ENCODE data around the gene COL23A1.

COL23A1 gene

DNA sequence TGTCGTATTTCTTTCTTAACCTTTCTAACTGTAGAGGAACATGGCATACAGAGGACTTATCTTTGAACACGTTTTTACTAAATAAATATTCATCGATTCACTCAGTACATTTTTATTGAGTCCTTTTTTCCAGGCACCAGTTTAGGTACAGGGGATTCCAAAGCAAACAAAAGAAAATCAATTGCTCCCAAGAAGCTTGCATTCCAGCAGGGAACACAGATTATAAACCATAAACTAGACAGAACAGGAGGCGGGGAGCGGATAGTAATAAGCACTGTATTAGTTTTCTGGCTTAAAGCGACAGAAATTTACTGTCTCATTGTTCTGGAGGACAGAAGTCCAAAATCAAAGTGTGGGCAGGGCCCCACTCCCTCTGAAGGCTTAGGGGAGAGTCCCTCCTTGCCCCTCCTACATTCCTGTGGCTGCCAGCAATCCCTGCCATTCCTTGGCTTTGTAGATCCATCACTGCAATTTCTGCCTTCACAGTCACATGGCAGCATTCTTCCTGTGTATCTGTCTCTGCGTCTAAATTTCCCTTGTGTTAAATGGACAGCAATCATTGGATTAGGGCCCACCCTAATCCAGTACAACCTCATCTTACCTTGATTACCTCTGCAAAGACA, 115.5 kb downstream of the COL23A1 start:
- DNase-seq (ENCODE audit: low spot score) = no peak

GRCh38 chr5:178473854-178474253, 116.3 kb downstream of the COL23A1 start:
- DNase-seq (ENCODE audit: low spot score) = no peak

- no peak for DNase-seq (ENCODE audit: low spot score)
These were observed 118.1 kb downstream of the COL23A1 start for GRCh38 chr5:178472138-178472537.

GRCh38 chr5:178471711-178472110, 118.5 kb downstream of the COL23A1 start:
- DNase-seq (ENCODE audit: low spot score) = no peak

- no peak for DNase-seq (ENCODE audit: low spot score)
These were observed 119.5 kb downstream of the COL23A1 start for GRCh38 chr5:178470760-178471025.

DNA sequence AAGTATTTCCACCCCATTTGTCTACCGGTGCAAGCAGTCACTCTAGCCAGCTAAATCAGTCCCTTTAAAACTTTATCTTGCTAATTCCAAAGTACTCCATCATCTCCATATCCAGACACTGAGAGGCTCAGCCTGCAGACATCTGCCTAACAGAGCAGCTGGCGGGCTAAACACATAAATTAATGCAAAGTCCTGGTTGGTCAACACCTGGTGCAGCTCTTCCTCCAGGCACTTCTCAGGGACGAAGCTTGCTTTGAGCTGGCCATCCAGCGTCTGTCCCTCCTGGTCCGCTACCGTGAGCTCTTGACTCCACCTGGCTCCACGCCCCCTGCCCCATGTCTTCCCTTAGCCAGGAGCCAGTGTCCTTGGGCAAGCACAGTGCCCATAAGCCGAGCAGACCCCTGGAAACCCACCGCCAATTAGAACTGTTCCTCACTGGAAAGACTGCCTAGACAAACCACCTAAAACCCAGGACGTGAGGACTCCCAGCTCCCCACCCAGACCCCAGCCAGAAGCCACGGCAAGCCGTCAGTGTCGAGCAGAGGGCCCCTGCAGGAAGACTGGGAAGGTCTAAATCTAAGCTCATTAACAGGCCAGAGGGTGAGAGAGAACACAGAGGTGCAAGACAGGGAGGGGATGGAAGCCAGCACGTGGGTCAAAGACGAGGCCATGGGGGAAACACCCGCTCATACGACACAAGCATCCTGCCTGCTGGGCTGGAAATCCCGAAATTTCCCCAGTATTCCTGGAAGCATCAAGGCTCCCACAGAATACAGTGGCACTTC, 120.0 kb downstream of the COL23A1 start:
- DNase-seq (ENCODE audit: low spot score) = no peak

GRCh38 chr5:178469011-178469974, 120.9 kb downstream of the COL23A1 start:
- no peak for DNase-seq (ENCODE audit: low spot score)

- DNase-seq (ENCODE audit: low spot score) = no peak
These were observed 122.0 kb downstream of the COL23A1 start for GRCh38 chr5:178468196-178468685.

- DNase-seq (ENCODE audit: low spot score) = no peak
These were observed 122.5 kb downstream of the COL23A1 start for GRCh38 chr5:178467568-178468195.

DNA sequence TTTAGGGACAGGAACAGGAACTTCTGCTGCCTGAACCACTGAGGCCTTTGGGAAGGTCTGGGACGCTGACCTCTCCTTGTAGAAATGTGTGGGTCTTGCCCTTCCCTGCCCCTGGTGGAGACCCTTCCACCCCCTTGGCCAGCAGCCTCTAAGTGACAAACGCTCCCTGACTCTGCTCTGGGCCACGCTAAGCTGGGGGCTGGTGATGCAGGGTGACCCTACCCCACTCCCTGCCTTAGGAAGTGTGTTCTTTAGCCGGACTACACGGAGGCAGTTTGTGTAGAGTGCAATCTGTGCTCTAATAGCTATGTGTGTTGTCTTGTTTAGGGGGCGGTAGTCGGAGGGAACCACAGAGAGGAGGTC, 123.0 kb downstream of the COL23A1 start:
- no peak for DNase-seq (ENCODE audit: low spot score)

DNA sequence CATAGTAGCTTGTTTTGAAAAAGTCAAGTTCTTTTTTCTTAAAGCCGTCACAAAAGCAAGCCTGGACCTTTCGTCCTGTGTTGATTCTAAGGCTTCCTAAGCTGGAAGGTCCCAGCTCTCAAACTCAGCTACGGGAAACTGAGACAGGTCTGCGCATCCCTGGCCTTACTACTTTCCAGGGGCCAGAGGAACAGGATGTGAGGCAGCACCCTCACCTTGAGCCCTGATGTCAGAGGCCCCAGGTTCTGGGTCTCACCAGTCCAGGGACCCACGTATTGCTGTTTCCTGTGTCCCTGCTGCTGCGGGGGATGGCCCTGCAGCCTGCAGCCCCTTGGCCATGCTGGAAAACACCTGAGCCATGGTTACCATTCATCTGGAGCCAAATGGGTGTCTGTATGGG, 123.9 kb downstream of the COL23A1 start:
- DNase-seq (ENCODE audit: low spot score) = no peak

GRCh38 chr5:178465861-178466288, 124.3 kb downstream of the COL23A1 start:
- no peak for DNase-seq (ENCODE audit: low spot score)

GRCh38 chr5:178465228-178465860, 124.8 kb downstream of the COL23A1 start:
- no peak for DNase-seq (ENCODE audit: low spot score)

- no peak for DNase-seq (ENCODE audit: low spot score)
These were observed 125.7 kb downstream of the COL23A1 start for GRCh38 chr5:178464431-178465048.

GRCh38 chr5:178463321-178464155, 126.7 kb downstream of the COL23A1 start:
- no peak for DNase-seq (ENCODE audit: low spot score)

GRCh38 chr5:178462816-178463215, 127.4 kb downstream of the COL23A1 start:
- no peak for DNase-seq (ENCODE audit: low spot score)

GRCh38 chr5:178462076-178462475, 128.1 kb downstream of the COL23A1 start:
- DNase-seq (ENCODE audit: low spot score) = no peak

DNA sequence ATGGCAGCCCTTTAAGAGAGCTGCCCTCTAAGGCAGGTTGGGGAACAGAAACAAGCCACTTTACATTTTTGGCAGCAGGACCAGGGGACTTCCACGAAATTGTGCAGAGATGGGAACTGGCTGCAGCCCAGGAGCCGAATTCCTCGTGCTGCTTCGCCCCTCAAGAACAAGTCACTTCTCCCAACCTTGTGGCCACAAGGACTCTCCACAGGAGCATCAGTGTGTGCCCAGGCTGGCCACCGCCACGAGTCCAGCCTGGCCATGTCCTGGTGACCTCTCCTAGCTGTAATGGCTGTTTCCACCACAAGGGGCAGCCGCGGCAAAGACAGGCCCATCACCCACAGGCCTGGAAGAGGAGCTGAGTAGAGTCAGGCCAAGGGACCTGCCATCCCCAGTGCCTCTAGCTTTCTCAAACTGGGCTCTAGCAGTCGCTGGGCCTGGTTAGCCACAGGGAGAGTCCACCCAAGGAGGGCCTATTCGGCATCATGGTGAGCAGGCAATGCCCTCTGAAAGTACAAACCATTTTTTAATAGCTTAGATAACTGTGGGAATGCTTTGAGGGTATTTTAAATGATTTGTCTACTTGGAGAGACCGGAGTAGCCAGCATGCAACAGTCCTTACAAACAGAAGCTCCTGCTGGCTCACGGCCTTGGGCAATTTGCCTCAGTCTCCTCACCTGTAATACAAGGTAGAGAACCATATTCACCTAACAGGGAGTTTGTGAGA, 129.0 kb downstream of the COL23A1 start:
- peak; percentile 40 for DNase-seq (ENCODE audit: low spot score)

DNA sequence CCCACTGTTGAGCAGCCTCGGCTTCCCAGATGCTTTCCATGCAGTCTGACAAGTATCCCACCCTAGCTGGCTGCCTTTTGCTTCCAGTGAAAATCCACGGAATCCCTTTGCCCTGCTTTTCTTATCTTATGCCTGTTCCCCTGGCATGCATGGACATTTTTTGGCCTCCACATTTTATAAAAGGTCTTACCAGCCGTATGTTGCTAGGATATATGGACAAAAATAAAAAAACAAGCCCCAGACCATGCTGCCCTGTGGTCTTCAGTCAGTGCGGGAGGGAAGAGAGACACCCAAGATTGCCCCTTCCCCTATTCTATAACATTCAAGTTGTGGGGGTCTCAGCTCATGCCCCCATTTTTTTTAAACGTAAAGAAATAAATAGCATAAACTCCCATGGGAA, 129.6 kb downstream of the COL23A1 start:
- DNase-seq (ENCODE audit: low spot score) = no peak

DNA sequence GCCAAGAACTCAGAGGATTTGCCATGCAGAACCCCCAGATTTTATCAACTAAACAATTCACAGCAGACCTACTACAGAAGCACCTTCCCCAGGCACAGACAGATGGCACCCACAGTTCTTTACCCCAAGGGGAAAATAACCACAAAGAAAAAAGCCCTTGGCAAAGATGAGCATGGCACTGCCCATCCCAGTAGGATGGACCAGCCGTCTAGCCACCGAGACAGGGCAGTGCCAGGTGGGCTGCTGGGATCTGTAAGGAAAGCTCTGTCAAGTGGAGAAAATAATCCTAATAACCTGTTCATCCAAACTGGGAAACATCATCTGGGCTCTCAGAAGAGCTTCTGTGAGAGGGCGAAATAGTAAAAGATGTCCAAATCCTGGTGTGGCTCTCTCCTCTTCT, 130.0 kb downstream of the COL23A1 start:
- DNase-seq (ENCODE audit: low spot score) = no peak

All from activated CD4-positive, alpha-beta T cell treated with anti-CD3 and anti-CD28 coated beads, Interleukin-2, Interleukin-4, amounts not matched to agents 100 ng/mL and 50 ng/mL, durations not matched to agents 16 hours and 8 hours (primary cell).